Measurements from ENCODE around the gene DHX34.

The DHX34 gene

GRCh38 chr19:47419030-47419783 is 70.1 kb downstream of the DHX34 start, which contains the start of gene MEIS3:
Gene MEIS3 (minus strand): TSS chr19:47419527. CDS start chr19:47419081, 446 bp downstream.
- DNase-seq: no peak

- DNase-seq: no peak
These were observed 70.7 kb downstream of the DHX34 start for GRCh38 chr19:47419789-47420188.

- DNase-seq: no peak
These were observed 72.2 kb downstream of the DHX34 start for GRCh38 chr19:47421244-47421786.

- DNase-seq: no peak
These were observed 72.8 kb downstream of the DHX34 start for GRCh38 chr19:47421844-47422395.

- no peak for DNase-seq
These were observed 73.5 kb downstream of the DHX34 start for GRCh38 chr19:47422417-47423163.

GRCh38 chr19:47423203-47423882 is 74.2 kb downstream of the DHX34 start:
- no peak for DNase-seq

GRCh38 chr19:47427241-47428176 is 78.4 kb downstream of the DHX34 start:
- DNase-seq: peak; percentile 31

- peak; percentile 78 for DNase-seq
These were observed 79.2 kb downstream of the DHX34 start for GRCh38 chr19:47428177-47428894.

- no peak for DNase-seq
These were observed 80.2 kb downstream of the DHX34 start for GRCh38 chr19:47429140-47429793.

- no peak for DNase-seq
These were observed 81.1 kb downstream of the DHX34 start for GRCh38 chr19:47430041-47430802.

GRCh38 chr19:47432091-47432490 is 83.0 kb downstream of the DHX34 start:
- no peak for DNase-seq
